Mammary epithelial cell (primary cell): ENCODE results near the gene CLDN7.
A peak's percentile ranks its signal among the peaks of the same experiment; 100 is the strongest.

Experiments used
- EZH2 ChIP-seq: IDR thresholded peaks from 2 replicates; pipeline ENCODE4 v1.6.1; 2012; ENCODE audit warnings: low read length, inconsistent platforms, borderline replicate concordance
- TF ChIP-seq, protein P1 (sequence below), 2 donors: IDR thresholded peaks in 1 of 2; conservative IDR thresholded peaks in 1 of 2; 2 replicates each; pipeline ENCODE4 v1.5.1; 2011 to 2012; ENCODE audit warnings: inconsistent platforms in 2 of 2, low read length in 2 of 2, mild to moderate bottlenecking in 2 of 2, control low read depth in 1 of 2, low read depth in 1 of 2; ENCODE audit not compliant: insufficient read depth in 1 of 2; ENCODE audit errors: extremely low read depth in 1 of 2

DNA sequence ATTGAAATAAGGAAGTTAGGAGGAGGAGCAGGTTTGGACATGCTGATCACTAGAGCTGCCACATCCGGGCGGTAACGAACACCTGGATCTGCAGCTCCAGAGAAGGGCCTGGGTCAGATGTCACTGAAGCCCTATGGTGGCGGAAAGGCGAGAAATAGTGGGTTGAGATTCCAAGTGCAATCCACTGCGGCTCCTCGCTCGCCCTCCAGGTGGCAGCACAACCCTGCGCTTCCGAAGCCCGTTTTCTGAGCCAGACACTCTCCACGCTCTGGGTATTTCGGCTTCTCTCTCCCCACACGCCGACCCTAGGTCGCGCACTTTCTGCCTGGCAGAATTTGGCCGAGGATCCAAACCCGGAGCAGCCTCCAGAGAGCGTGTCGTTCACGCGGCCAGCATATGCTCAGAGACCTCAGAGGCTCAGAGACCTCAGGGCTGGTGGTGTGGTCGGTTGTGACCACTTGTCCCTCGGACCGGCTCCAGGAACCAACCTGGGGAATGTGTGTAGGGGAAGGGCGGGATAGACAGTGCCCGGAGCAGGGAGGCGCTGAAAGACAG lies 18.3 kb upstream of the CLDN7 start:
- TF ChIP-seq, protein P1, sequence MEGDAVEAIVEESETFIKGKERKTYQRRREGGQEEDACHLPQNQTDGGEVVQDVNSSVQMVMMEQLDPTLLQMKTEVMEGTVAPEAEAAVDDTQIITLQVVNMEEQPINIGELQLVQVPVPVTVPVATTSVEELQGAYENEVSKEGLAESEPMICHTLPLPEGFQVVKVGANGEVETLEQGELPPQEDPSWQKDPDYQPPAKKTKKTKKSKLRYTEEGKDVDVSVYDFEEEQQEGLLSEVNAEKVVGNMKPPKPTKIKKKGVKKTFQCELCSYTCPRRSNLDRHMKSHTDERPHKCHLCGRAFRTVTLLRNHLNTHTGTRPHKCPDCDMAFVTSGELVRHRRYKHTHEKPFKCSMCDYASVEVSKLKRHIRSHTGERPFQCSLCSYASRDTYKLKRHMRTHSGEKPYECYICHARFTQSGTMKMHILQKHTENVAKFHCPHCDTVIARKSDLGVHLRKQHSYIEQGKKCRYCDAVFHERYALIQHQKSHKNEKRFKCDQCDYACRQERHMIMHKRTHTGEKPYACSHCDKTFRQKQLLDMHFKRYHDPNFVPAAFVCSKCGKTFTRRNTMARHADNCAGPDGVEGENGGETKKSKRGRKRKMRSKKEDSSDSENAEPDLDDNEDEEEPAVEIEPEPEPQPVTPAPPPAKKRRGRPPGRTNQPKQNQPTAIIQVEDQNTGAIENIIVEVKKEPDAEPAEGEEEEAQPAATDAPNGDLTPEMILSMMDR (conservative IDR thresholded peaks at IDR 0.05 in 1 of 2, IDR thresholded peaks at IDR 0.05 in 1 of 2; ENCODE audit: extremely low read depth in 1 of 2, insufficient read depth in 1 of 2, low read depth in 1 of 2, low read length in 2 of 2), result peak; percentile 95 to 97
- peak; percentile 29 for TF ChIP-seq EZH2
